Measurements from ENCODE around the gene LDHAL6B.

DNA sequence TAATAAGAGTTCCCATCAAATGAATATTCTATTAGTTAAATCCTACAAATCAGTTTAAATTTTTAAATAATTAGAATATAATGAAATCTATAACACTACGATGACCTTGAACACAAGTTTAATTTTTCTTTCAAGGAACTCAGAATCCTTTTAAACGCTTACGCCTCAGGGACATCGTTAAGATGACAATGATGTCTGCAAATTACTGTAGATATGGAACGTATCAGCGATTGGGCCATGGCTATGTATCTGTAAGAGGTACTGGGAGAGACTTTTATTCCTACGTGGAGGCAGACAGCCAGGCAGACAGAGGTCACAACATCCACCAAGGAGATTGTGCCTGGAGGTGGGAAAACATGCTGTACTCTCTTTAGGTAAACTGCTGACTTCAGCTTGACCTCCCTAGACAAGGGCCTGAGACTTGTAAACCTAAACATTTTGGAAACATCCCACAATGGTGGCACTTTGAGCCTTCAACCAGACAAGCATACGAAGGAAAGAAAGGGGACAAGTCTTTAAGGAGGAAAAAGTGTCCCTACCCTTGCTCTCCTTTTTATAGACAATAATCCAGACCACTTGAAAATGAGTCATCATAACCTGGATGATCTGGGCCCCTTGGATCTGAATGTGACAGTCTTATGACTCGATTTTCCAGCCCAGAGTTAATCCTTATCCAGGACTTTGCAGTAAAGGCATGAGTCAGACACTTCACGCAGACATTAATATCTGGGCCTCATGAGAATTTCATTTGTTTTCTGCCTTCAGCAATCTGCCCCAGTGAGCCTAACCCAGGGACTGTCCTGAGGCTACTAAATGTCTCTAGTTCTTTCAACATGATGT, 6.8 kb upstream of the LDHAL6B start:
- no peak for TF ChIP-seq POLR2AphosphoS5 (IDR thresholded peaks at IDR 0.05; ENCODE audit: low read depth, low read length)
- TF ChIP-seq, protein P1, sequence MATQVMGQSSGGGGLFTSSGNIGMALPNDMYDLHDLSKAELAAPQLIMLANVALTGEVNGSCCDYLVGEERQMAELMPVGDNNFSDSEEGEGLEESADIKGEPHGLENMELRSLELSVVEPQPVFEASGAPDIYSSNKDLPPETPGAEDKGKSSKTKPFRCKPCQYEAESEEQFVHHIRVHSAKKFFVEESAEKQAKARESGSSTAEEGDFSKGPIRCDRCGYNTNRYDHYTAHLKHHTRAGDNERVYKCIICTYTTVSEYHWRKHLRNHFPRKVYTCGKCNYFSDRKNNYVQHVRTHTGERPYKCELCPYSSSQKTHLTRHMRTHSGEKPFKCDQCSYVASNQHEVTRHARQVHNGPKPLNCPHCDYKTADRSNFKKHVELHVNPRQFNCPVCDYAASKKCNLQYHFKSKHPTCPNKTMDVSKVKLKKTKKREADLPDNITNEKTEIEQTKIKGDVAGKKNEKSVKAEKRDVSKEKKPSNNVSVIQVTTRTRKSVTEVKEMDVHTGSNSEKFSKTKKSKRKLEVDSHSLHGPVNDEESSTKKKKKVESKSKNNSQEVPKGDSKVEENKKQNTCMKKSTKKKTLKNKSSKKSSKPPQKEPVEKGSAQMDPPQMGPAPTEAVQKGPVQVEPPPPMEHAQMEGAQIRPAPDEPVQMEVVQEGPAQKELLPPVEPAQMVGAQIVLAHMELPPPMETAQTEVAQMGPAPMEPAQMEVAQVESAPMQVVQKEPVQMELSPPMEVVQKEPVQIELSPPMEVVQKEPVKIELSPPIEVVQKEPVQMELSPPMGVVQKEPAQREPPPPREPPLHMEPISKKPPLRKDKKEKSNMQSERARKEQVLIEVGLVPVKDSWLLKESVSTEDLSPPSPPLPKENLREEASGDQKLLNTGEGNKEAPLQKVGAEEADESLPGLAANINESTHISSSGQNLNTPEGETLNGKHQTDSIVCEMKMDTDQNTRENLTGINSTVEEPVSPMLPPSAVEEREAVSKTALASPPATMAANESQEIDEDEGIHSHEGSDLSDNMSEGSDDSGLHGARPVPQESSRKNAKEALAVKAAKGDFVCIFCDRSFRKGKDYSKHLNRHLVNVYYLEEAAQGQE (IDR thresholded peaks at IDR 0.05; ENCODE audit: insufficient read depth in 1 of 2, low read depth in 2 of 2, low read length in 2 of 2) = no peak
- TF ChIP-seq SIN3A (IDR thresholded peaks at IDR 0.05; ENCODE audit: borderline replicate concordance, insufficient read depth, low read length) = no peak
- no peak for TF ChIP-seq TAF1 (IDR thresholded peaks at IDR 0.05; ENCODE audit: borderline replicate concordance, insufficient read depth, low read length)
- no peak for TF ChIP-seq FOXP2 (optimal IDR thresholded peaks at IDR 0.05; ENCODE audit: borderline replicate concordance, extremely low read depth, extremely low read length, insufficient read depth)

Measured in PFSK-1 (cell line).